HG03064 (cell line): Measurements from ENCODE around the gene CAMK2A.
"Not testable (repeated sequence)": the region's sequence is repeated elsewhere in the genome, so short reads cannot be mapped to it uniquely, and the experiment has no call there.

Source experiments
- ATAC-seq: cut with Tn5 transposase; IDR thresholded peaks from one replicate; pipeline ENCODE4 v1.9.1; 2021; ENCODE audit warnings: low read depth; ENCODE audit not compliant: unreplicated experiment

Gene CAMK2A

GRCh38 chr5:150256410-150257064 is 33.0 kb downstream of the CAMK2A start:
- ATAC-seq: no peak

- ATAC-seq: no peak
These were observed 33.7 kb downstream of the CAMK2A start for GRCh38 chr5:150255659-150256409.

DNA sequence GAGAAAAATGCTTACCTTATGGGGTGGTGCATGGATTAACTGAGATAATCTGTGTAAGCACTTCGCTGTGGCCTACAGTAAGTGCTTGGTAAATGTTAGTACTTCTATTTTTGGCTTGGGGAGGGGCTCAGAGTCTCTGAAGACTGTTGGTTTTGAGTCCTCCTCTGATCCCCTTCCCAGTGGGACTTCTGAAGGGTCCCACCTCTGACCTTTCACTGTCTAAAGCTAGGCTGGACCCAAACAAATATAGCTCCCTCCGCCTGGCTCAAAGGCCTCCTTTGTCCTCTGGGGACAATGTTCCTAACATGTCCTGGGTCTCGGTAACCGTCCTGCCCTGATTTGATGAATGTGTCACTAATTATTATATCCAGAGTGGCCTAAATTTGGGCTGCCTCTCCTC is 34.8 kb downstream of the CAMK2A start:
- ATAC-seq: no peak

DNA sequence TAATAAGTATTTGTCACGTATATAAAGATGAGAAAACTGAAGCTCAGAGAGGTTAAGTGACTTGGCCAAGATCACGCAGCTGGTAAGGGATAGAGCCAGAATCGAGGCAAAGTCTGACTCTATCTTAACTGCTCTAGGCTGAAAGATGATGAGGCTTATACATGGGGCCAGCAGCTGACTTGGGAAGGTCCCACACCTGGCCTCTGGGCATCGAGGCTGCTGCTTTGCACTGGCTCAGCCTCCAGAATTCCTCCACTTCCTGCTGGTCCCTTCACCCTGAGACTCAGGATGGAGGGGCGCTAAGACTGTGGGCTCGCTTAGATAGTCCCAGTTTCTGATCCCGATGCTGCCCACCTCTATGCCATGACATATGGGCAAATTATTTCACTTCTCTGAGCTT is 35.2 kb downstream of the CAMK2A start:
- no peak for ATAC-seq

GRCh38 chr5:150253416-150254208 is 36.0 kb downstream of the CAMK2A start:
- ATAC-seq: no peak

- no peak for ATAC-seq
These were observed 37.1 kb downstream of the CAMK2A start for GRCh38 chr5:150252489-150252888.

DNA sequence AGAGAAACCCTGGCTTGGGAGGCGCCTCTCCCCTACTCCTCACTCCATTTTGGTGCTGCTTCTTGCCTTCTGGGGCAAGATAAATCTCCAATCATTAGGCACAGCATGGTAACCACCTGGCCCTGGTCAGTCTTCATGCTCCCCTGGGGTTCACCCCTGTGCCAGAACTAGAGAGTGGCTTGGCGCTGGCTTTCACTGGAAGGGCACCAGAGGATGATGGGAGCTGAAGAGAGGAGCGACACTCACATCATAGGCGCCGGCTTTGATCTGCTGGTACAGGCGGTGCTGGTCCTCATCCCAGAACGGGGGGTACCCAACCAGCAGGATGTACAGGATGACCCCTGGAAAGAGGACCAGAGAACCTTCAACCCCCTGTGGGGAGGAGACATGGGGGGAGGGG is 38.1 kb downstream of the CAMK2A start:
- ATAC-seq: no peak

DNA sequence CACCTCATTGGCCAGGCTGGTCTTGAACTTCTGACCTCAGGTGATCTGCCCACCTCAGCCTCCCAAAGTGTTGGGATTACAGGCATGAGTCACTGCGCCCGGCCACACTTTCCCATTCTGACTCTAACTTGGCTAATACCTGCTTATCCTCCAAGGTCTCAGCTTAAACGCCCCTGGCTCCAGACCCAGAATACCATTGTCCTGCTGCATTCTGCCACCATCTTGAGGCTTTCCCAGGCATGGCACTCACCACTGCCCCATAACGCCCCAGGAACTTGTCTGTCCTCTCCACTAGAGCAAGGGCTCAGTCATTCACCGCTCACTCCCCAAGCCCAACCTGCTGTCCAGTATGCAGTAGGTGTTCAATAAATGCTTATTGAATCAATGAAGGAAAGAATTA is 39.8 kb downstream of the CAMK2A start:
- ATAC-seq: no peak

DNA sequence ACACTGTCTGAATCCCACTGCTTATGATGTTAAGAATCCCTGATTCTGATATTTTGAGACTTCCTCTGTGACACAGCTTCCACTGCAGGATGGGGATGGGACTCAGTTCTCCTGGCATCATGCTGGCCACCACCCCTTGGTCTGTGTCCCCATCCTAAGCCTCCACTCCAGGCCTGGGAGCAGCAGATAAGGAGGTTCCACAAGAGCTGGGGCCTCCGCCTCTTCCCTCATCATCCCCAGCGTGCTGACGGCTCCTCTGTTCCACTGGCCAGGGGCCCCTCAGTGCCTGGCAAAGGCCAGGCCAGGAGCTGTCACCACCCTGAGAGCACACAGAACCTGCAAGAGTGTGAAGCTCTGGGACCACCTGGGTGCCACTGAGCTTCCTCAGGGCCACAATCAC is 40.6 kb downstream of the CAMK2A start:
- no peak for ATAC-seq

DNA sequence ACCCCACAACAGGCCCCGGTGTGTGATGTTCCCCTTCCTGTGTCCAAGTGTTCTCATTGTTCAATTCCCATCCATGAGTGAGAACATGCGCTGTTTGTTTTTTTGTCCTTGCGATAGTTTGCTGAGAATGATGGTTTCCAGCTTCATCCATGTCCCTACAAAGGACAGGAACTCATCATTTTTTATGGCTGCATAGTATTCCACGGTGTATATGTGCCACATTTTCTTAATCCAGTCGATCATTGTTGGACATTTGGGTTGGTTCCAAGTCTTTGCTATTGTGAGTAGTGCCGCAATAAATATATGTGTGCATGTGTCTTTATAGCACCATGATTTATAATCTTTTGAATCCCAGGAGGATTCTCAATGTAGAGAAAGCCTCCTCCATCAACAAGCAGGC is 41.1 kb downstream of the CAMK2A start:
- not testable (repeated sequence) for ATAC-seq

DNA sequence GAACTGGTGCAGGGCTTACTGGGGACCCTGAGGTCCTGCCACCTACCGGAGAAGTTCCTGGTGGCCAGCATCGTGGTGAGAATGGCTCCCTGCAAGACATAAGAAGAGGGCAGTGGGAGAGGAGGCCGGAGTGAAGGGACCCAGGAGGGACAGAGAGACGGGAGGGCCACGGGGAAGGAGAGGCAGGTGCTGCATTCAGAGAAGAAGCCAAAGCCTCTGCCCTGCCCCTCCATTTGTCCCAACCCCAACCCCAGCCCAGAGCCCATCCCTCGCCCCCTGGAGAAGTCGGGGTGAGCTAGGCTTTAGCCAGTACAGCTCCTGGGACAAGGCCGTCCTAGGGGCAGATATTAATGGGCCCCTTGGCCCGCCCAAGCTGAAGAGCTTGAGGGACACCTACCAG is 41.8 kb downstream of the CAMK2A start:
- no peak for ATAC-seq

- ATAC-seq: no peak
These were observed 42.7 kb downstream of the CAMK2A start for GRCh38 chr5:150246835-150247234.

- no peak for ATAC-seq
These were observed 43.1 kb downstream of the CAMK2A start for GRCh38 chr5:150246429-150246828.

DNA sequence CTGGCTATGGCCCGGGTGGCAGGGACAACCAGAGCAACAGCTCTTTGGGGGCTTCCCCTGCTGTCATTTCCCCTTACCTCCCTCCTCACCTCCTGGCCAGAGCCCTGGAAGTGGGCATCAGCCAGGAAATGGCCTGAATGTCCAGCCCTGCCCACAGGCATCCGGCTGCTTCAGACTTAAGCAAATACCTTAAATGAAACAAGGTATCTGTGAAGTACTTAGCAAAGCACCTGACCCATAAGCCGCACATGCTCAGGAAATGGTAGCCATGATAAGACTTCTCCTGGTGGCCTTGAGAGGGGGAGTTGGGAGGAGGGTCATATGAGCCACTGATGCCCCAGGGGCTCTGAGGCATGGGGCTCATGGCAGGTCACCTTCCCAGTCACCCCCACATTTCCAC is 43.8 kb downstream of the CAMK2A start:
- no peak for ATAC-seq

- ATAC-seq: no peak
These were observed 44.3 kb downstream of the CAMK2A start for GRCh38 chr5:150245111-150245789.

GRCh38 chr5:150244209-150244608 is 45.4 kb downstream of the CAMK2A start:
- no peak for ATAC-seq

DNA sequence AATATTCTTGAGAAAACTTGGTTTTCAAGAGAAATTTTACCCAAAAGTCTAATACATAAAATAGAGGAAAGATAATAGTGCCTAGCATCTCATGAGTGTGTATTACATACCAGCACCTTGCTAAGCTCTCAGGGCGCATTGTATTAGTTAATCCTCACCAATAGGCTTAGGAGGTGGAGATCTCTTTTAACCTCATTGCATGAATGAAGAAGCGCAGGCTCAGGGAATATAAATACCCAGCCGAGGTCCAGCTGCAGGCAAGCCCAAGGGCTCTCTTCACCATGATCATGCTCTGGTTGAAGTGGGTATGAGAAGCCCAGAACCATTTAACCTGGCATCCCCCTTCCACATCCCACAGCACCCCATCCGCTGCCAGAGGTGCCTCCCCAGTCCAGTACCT is 46.0 kb downstream of the CAMK2A start:
- no peak for ATAC-seq

GRCh38 chr5:150242251-150242894 is 47.2 kb downstream of the CAMK2A start:
- ATAC-seq: no peak

DNA sequence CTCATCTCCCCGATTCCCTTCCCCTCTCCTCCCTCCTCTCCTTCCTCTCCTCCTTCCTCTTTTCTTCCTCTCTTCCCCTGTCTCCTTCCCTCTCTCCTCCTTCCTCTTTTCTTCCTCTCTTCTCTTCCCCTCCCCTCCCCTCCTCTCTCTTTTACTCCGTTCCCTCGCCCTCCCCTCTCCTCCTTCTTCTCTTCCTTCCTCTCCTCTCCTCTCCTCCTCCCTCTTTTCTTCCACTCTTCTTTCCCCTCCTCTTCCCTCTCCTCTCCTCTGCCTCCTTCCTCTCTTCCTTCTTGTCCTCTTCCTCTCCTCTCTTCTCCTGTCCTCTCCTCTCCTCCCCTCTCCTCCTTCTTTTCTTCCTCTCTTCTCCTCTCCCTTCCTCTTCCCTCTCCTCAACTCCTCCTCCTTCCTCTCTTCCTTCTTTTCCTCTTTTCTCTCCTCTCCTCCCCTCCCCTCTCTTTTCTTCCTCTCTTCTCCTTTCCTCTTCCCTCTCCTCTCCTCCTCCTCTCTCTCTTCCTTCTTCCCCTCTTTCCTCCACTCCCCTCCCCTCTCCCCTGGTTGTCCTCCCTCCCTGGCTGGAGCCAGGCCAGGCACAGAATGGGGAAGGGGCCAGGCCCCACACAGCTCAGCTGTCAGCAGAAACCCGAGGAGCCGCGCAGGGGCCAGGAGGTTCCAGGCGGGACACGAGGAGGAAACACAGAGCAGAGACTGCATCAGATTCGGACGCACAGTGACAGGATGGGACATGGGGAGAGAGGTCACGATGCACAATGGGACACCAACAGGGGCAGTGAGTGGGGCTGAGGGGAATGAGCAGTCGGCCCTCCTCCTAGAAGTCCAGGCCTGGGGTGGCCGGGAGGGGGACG is 48.0 kb downstream of the CAMK2A start:
- ATAC-seq: no peak

DNA sequence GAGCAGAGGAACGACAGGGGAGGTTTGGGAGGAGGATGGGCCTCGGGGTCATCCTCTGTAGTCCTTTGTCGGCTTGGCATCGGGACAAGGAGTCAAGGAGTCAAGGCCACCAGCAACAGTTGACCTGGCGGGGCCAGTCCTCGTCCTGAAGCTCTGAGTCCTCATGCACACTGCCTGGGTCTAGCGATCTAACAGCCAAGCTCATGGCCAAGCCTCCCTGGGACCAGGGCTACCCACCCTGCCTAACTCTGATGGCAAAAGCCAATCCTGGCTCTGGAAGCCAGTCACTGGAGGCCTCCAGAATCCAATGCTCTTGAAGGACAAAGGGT is 49.8 kb downstream of the CAMK2A start:
- no peak for ATAC-seq
